ENCODE results near the gene PCYOX1L.
A peak's percentile ranks its signal among the peaks of the same experiment; 100 is the strongest.

The PCYOX1L gene

GRCh38 chr5:149357370-149358293 lies at the start of gene PCYOX1L:
Gene PCYOX1L (plus strand): TSS chr5:149358046. CDS start chr5:149358069, 23 bp downstream.
- peak; percentile 97 for DNase-seq (ENCODE audit: low spot score)
- no peak for TF ChIP-seq CTCF (IDR thresholded peaks at IDR 0.05; ENCODE audit: extremely low read depth, insufficient read depth, missing control alignments)
- in situ Hi-C loops (cut with MboI; ENCODE audit: low pct_unique_long_range_greater_than_20kb, low sequenced_read_pairs, unreplicated experiment): no loop called here

- TF ChIP-seq CTCF (IDR thresholded peaks at IDR 0.05; ENCODE audit: extremely low read depth, insufficient read depth, missing control alignments): no peak
- in situ Hi-C loops (cut with MboI; ENCODE audit: low pct_unique_long_range_greater_than_20kb, low sequenced_read_pairs, unreplicated experiment): no loop called here
Observed at GRCh38 chr5:149309354-149309753, 48.5 kb upstream of the PCYOX1L start.

GRCh38 chr5:149310488-149310887 lies 47.4 kb upstream of the PCYOX1L start:
- in situ Hi-C loops (cut with MboI; ENCODE audit: low pct_unique_long_range_greater_than_20kb, low sequenced_read_pairs, unreplicated experiment): no loop called here
- no peak for TF ChIP-seq CTCF (IDR thresholded peaks at IDR 0.05; ENCODE audit: extremely low read depth, insufficient read depth, missing control alignments)
- DNase-seq (ENCODE audit: low spot score): no peak

More at GRCh38 chr5:149309354-149309753, 48.5 kb upstream of the PCYOX1L start:
- no peak for DNase-seq (ENCODE audit: low spot score)

- no peak for DNase-seq (ENCODE audit: low spot score)
- TF ChIP-seq CTCF (IDR thresholded peaks at IDR 0.05; ENCODE audit: extremely low read depth, insufficient read depth, missing control alignments): no peak
- in situ Hi-C loops (cut with MboI; ENCODE audit: low pct_unique_long_range_greater_than_20kb, low sequenced_read_pairs, unreplicated experiment): no loop called here
Observed at GRCh38 chr5:149310947-149311658, 46.7 kb upstream of the PCYOX1L start.

- in situ Hi-C loops (cut with MboI; ENCODE audit: low pct_unique_long_range_greater_than_20kb, low sequenced_read_pairs, unreplicated experiment): no loop called here
- TF ChIP-seq CTCF (IDR thresholded peaks at IDR 0.05; ENCODE audit: extremely low read depth, insufficient read depth, missing control alignments): no peak
- DNase-seq (ENCODE audit: low spot score): no peak
Observed at GRCh38 chr5:149313151-149313841, 44.5 kb upstream of the PCYOX1L start.

GRCh38 chr5:149314571-149315111 lies 43.2 kb upstream of the PCYOX1L start:
- no peak for DNase-seq (ENCODE audit: low spot score)
- TF ChIP-seq CTCF (IDR thresholded peaks at IDR 0.05; ENCODE audit: extremely low read depth, insufficient read depth, missing control alignments): no peak
- in situ Hi-C loops (cut with MboI; ENCODE audit: low pct_unique_long_range_greater_than_20kb, low sequenced_read_pairs, unreplicated experiment): no loop called here
